ENCODE data around the gene RHOXF2.
"Not testable (repeated sequence)": the region's sequence is repeated elsewhere in the genome, so short reads cannot be mapped to it uniquely, and the experiment has no call there.

RHOXF2 gene, protein sequence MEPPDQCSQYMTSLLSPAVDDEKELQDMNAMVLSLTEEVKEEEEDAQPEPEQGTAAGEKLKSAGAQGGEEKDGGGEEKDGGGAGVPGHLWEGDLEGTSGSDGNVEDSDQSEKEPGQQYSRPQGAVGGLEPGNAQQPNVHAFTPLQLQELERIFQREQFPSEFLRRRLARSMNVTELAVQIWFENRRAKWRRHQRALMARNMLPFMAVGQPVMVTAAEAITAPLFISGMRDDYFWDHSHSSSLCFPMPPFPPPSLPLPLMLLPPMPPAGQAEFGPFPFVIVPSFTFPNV

DNA sequence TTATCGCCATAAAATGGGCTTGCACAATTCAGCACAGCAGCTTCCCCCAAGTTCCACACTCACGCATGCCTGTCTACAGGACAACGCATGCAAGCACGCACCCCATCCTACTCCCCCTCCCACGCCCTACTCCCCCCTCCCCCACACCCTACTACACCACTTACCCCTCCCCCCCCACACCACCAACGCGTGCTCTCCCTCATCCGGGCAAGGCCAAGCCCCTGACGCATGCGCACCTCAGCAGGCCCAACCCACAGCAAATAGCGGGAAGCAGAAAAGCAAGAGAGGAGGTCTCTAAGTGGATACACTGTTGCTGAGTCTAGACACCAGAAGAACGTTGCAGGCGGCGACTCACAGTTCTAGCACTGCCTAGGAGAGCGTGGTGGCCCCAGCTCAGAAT, at the start of gene RHOXF2:
Gene RHOXF2 (plus strand): TSS at position 301 of the 400 bp plus-strand sequence. CDS start 138 bp downstream, outside the sequence.
- DNase-seq, result not testable (repeated sequence)

DNA sequence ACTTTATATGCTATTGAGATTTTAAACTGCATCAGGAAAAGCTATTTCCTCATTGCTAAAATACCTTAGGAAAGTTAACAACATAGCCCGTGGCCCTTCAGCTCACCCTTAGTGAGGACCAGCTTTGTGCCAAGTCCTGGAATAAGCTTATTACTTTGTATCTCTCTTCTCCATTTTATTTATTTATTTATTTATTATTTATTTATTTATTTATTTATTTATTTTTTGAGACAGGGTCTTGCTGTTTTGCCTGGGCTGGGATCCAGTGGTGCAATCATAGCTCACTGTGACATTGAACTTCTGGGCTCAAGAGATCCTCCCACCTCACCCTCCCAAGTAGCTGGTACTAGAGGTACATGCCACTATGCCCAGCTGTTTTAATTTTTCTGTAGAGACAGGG, 49.0 kb upstream of the RHOXF2 start:
- no peak for DNase-seq

DNA sequence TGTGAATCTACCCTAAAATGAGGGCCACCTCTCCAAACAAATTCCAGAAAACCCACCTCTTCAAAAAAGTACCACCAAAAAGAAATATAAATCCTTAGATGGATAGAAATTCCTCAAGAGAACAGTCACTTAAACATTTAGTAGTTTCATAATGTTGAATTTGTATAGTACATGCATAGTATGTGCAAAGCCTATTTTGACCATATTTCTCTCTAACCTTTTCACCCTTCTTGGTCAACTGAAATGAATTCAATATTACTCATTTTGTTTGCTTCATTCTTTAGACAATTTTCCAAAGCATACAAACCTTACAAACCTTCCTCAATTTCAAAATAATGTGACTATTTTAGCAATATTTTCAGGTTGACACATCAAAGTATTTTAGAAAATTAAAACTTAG, 46.8 kb upstream of the RHOXF2 start:
- no peak for DNase-seq

DNA sequence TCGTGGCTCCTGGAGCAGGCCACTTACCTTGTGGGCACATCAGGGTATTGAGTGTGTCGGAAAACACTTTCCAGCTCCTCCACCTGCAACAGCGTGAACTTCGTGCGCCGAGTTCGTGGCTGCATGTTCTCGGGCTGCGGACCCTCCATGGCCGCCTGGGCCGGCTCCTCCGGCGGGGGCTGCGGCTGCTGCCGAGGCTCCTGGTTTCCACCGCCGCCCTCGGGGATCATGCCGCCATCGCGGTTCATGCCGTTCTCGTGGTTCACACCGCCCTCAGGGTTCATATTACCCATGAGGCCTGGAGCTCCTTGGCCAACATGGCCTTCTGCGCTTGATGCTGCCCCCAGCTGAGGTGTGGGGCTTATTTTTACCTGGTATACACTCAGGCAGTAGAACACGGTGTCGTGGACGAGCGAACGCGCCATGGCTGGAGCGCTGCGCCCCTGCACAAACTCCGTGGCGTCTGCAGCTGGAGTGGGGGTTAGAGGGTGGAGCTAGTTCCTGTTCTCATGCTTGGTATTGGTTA, 42.9 kb upstream of the RHOXF2 start, which contains the start of gene RHOXF1:
Gene RHOXF1 (minus strand): TSS at position 476 of the 526 bp plus-strand sequence. CDS start 51 bp downstream, at position 425.
- DNase-seq, result no peak

DNA sequence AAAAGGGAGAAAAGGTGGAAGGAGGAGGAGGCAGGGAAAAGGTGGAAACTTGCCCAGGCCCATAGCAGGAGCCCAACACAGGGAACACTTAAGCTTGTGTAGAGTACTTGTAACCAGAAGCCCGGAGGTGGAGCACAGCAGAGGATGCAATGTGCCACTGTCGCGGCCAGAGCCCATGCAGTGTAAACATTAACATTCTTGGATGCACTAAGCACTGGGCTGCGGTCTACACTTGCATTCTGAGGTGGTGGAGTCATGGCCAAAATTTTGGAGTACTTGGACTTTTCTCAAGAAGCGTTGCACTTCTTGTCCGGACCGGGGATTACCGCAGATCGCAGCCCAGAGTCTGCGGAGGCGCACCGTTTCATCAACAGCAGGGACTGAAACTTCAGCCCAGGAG, 38.2 kb upstream of the RHOXF2 start:
- DNase-seq, result no peak

DNA sequence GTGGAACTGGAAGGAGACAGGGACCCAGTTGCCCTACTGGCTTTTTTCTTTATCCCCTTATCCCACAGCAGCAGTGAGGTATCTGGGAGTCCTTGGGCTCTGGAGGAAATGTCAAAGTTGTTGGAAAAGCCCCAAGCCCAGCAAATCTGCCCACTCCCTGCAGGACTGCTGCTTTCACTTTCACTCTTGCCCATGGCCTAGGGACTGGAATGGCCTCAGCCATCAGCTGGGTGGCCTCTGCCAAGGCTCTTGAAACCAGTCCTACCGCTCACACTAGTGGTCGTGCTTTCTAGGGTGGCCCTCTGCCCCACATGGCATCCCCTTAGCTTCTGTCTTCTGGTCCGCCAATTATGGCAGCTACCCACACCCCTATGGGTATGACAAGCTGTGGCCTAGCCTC, 33.0 kb upstream of the RHOXF2 start:
- DNase-seq, result no peak

DNA sequence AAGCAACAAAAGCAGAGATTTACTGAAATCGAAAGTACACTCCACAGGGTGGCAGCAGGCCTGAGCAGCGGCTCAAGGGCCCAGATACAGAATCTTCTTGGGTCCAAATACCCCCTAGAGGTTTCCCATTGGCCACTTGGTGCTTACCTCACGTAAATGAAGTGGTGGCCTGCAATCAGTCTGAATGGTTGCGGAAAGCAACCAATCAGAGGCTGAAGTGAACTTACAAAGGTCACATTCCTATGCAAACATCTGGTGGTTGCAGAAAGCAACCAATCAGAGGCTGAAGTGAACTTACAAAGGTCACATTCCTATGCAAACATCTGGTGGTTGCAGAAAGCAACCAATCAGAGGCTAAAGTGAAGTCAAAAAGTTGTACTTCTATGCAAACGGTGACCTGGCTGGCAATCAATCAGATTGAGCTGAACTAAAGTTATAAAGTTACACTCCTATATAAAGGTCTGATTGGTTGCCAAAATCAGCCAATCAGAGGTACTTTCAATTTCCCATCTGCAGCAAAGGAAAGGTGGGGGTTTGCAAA, 30.0 kb upstream of the RHOXF2 start:
- not testable (repeated sequence) for DNase-seq

DNA sequence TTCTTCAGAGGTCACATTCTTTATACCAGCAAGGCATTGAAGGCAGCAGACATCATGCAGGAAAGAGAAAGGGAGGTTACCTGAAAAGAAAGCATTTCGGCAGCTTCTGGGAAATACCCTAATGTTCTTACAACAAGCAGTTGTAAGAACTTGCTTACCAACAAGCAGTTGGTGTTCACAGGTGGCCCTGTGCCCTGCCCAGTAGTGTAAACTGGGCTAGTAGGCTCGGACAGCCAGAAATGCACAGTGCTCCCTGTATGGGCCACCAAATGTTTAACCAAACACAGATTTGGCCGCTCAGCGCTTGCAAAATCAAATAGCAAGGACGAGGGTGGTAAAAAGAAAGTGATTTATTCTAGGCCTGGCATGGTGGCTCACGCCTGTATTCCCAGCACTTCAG, 22.3 kb upstream of the RHOXF2 start:
- DNase-seq, result no peak

DNA sequence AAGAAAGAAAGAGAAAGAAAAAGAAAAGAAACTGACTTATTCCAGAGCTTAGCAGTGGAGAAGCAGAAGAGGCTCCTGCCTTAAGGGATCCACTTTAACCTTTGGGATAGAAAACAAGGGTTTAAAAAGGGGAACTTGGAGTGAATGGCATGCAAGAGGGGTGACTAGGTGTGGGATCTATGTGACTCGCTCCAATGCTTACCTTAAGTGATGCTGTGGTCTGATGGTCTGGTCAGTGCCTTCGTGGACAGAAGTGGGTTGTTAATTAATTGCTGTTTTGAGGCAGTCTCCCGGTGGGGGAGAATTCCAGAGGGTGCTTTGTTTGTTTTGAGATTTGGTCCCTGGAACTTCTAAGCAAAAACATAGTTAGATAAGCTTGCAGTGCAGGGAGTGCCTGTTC, 21.6 kb upstream of the RHOXF2 start:
- DNase-seq, result no peak

DNA sequence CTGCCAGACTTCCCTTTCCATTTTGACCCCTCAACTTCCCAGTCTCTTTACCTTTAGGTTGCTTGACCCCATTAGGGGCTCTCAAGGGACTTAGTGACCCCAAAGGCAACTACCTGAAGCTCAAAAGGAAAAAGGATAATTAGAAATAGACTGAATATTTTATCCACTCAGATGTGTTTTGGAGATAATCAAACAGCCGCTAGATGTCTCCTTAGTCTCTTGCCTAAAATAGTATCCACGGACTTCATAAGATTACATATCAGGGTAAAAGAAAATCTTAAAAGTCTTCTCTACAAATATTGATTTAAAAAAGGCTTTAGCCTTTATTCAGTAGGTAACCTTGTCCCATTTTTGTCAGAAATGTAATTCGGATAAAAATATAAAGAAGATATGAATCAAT, 21.0 kb upstream of the RHOXF2 start:
- no peak for DNase-seq

DNA sequence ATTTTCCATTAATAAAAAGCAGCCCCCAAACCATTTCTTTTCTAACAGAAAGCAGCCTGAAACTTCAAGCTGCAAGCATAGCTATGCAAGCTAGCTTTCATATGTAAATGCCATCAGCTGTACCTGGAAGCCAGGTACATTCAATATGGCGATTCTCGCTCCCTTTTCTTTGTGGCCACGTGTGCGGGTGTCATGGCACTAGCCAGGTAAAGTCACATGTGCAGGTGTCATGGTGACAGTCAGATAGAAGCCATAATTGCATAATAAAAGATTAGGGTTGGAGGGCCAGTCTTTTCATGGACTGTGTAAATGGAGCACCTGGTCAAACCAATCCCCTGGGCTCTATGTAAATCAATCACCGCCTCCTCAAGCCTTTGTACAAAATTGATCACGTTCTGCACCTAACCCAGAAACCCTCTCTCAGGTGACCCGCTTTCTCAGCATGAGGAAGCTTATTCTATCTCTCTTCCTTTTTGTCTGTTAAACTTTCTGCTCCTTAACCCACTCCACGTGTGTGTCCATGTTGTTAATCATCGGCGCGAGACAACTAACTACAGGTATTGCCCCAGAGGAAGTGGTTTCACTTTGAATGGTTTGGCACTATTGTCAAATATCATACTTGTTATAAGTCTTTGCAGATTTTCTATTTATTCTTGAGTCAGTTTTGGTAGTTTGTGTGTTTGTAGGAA, 18.0 kb upstream of the RHOXF2 start:
- peak; percentile 3 for DNase-seq

DNA sequence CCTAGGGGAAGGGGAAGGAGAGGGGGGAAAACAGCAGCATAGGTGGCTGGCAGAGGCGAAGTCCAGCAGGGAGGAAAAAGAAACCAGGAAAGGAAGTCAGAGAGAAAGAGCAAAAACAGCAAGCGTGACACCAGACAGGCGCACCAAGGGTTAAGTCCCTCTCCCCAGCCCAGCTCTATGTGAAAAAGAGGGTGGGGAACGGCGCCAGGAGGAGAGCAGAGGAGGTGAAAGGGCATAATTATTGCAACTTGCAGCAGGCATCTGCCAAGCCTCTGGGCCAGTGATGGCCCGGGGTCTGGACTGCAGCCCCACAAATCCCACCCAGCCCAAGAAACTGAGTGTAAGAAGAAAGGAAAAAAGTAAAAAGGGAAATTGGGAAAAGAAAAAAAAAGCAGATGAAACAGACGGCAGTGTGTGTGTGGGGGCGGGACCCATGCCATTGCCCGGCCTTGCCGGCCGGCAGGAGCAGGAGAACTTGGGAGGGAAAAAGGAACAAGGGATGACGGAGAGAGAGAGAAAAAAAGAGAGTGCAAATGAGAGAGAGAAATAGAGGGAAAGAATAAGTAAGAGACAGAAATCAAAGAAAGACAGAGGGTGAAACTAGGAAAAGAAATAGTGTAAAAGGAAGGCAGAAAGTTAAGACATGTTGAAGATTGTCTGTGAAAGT, 14.1 kb upstream of the RHOXF2 start:
- DNase-seq, result peak; percentile 0

DNA sequence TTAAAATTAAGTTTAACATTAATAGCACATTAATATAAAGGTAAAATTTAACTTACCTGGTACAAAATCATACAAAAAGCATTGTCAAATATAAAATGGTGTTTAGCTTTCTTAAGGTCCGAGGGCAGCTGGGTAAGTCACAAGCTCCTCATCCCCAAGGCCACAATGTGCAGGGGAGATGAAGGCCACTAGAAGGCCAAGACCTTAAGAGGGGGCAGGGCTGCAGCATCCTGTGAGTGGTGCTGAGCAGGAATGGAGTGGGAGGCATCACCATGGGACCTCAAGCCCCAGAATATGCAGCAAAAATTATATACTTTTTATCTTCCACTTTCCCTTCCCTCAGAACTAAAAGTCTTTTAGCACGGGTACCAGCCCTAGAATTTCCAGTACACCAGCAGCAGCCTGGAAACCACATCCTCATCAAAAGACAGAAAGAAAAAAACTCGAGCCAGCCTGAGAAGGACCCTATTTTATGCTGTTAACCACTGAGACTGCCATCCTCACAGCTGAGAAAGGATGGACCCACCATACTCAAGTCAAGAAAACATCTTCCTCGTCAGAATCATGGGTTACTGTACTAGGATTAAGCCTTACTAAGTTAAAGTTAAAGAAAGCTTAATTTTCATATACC, 13.0 kb upstream of the RHOXF2 start:
- no peak for DNase-seq

DNA sequence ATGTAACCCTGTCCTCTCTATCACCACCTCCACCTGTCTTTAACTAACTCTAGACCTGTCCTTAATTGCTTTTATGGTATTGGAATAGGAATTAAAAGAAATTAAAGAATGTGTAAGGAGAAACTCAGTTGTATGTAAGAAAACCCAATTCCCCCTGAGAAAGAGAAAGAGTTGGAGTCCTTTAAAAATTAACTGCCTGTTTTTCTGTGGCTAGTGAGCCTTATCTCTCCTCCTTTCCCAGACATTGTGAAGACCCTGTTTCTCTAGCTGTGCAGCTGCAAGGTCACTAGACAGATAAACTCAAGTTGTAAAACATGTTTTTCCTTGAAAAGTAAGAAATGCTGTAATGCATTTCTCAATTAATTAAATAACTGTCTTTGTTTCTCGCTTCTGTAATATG, 12.1 kb upstream of the RHOXF2 start:
- DNase-seq, result not testable (repeated sequence)

DNA sequence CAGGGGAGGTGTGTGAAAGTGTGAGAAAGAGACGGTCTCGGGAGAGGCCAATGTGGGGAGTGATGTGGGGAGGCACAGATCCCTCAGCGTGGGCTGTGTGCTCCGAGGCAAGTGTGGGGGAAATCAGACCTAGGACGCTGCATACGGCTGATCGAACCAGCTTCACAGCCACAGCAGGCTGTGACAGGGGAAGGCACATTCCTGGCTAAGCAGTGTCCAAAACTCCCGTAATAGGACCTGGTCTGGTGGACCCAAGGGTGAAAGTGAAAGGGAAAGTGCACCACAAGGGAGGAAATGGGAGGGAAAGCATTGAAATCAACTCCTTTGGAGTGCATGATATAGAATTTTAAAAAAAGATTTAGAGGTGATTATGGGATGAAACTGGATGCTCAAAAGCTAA, 10.9 kb upstream of the RHOXF2 start:
- no peak for DNase-seq

DNA sequence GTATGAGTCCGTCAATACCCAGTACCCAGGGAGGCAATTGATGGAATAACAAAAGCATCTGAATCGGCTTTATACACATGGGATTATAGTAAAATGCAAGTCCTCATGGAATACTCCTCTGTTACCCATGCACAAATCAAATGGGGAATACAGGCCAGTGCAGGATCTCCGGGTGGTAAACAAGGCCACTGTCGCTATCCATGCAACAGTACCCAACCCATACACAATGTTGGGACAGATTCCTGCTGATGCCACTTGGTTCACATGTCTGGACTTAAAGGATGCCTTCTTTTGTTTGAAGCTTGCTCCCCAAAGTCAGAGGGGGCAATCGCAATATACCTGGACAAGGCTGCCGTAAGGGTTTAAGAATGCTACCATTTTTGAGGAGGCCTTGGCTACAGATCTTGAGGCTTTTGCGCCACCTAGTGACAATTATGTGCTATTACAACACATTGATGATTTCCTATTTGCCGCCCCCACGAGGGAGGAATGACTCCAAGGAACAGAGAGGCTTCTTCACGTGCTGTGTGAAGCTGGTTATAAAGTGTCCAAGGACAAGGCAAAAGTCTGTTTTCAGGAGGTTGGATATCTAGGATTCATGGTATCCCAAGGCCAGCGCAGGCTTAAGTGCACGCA, 8.2 kb upstream of the RHOXF2 start:
- not testable (repeated sequence) for DNase-seq

DNA sequence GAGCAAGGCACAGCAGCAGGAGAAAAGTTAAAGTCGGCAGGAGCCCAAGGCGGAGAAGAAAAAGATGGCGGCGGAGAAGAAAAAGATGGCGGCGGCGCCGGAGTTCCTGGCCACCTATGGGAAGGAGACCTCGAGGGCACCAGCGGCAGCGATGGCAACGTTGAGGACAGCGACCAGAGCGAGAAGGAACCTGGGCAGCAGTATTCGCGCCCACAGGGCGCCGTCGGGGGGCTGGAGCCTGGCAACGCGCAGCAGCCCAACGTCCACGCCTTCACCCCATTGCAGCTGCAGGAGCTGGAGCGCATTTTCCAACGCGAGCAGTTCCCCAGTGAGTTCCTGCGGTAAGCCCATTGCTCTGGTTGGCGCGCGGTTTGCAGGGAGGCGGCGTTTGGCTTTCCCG, 673 bp downstream of the RHOXF2 start:
- DNase-seq, result not testable (repeated sequence)

DNA sequence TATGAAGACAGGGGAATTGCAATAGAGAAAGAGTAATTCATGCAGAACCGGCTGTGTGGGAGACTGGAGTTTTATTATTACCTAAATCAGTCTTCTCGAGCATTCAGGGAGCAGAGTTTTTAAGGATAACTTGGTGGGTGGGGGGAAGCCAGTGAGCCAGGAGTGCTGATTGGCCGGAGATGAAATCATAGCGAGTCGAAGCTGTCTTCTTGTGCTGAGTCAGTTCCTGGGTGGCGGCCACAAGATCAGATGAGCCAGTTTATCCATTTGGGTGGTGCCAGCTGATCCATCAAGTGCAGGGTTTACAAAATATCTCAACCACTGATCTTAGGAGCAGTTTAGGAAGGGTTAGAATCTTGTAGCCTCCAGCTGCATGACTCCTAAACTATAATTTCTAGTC, 34.8 kb downstream of the RHOXF2 start:
- DNase-seq, result not testable (repeated sequence)

DNA sequence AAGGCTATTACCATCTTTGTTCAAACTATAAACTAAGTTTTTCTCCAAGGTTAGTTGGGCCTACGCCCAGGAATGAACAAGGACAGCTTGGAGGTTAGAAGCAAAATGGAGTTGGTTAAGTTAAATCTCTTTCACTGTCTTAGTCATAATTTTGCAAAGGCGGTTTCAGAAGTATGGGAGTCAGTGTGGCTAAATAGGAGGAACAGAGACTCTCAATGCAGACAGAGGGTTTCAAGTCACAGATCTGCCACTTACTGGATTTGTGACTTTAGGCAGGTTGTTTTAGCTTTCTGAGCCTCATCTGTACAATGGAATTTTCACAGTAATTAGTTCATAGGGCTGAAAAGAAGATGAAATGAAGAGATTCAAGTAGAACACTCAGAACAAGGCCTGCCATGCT, 35.3 kb downstream of the RHOXF2 start:
- not testable (repeated sequence) for DNase-seq

DNA sequence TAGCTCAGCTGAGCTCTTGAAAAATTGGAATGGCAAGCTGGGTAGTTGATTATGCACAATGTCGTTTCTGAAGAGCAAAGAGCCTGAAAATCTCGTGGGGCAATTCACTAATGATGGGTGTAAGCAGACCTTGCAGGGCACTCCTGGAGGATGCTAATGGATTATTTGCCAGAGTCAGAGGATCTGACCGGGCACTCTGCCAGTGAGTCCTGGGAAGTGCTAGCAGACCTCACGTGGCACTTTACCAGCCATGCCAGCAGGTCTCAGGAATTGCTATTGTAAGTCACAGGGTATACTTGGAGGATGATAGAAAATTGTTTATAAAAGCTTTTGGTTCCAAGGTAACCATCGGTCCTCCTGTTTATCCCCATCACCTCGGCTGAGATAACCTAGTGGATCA, 37.4 kb downstream of the RHOXF2 start:
- DNase-seq, result not testable (repeated sequence)

DNA sequence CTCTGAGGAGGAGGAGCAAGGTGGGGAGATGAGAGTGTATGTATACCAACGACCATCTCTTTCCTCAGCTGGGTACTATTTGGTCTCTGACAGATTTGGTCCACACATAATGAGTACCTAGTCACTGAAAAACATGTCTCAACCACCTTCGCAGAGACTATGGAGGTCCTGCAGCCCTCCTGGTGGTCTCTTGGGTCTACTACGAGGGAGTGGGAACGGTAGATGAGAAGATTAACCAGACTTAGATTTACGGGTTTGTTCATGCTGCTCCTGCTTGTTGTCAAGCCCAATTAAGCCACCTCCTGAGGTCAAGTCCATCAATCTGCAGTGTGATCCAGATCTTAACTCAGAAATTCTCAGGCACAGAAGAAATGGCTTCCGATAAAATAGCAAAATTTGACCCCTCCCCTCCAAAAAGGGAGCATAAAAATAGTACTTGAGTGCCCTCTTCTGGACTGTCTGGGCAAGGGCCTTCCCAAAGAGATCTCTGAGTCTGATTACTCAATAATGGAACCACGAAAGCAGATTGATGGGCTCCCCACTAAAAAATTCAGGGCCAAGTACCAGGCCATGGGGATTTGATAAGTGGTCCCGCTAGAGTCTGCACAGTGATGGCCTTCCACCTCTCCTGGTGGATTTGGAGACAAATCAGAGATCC, 38.3 kb downstream of the RHOXF2 start:
- not testable (repeated sequence) for DNase-seq

DNA sequence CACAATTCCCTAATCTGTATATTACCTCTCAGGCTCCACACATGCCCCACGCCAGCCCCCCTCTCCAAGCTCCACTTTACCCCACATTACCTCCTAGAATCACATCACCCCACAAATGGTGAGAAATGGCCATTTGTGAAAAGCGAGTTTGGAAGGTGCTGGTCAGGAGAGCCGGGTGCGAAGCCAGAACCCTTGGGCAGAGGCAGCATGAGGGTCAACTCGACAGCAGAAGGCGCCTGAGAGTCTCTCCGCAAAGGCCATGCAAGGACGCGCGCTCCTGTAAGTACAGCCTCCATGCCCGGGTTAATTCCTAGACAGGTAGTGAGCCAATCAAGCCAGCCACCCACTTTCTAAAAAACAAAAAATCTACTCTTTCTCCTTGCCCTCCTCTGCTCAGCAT, 42.4 kb downstream of the RHOXF2 start:
- DNase-seq, result no peak

Measured in NCI-H69 (cell line).